Measurements from ENCODE around the gene SFMBT2. TPM values are rescaled to one million over a fixed set of nuclear protein-coding genes. Genes with fewer than 3 reads are reported as not detected.

Gene SFMBT2
- total RNA-seq, 1 donor from 2014 or later = 18.7 TPM

DNA sequence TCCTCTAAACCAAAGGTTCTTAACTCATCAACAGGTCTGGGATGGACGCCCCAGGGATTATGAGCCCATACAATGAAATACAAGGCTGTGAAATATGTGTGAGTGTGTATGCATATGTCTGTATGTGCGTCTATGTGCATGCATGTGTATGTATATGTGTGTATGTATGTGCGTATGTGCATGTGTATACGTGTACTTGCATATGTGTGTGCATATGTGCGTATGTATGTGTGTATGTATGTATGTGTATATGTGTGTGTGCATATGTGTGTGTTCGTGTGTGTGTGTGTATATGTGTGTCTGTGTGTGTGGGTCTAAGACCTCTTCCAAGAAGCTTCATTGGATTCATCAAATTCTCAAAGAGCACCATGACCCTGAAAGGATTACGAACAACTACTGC, 112.3 kb downstream of the SFMBT2 start:
- ATAC-seq (ENCODE audit: low read depth) (no peak), DNase-seq (no peak)
- ChIA-PET CTCF (no interaction called here), POLR2A (no interaction called here)
- TF ChIP-seq, protein P1, sequence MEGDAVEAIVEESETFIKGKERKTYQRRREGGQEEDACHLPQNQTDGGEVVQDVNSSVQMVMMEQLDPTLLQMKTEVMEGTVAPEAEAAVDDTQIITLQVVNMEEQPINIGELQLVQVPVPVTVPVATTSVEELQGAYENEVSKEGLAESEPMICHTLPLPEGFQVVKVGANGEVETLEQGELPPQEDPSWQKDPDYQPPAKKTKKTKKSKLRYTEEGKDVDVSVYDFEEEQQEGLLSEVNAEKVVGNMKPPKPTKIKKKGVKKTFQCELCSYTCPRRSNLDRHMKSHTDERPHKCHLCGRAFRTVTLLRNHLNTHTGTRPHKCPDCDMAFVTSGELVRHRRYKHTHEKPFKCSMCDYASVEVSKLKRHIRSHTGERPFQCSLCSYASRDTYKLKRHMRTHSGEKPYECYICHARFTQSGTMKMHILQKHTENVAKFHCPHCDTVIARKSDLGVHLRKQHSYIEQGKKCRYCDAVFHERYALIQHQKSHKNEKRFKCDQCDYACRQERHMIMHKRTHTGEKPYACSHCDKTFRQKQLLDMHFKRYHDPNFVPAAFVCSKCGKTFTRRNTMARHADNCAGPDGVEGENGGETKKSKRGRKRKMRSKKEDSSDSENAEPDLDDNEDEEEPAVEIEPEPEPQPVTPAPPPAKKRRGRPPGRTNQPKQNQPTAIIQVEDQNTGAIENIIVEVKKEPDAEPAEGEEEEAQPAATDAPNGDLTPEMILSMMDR (IDR thresholded peaks at IDR 0.05) = no peak
- H3K9me3 Mint-ChIP-seq = peaks cover 3% of the 10 kb centered on the region
- no peaks in the 10 kb centered on the region for H3K27me3 Mint-ChIP-seq
- no peaks in the 10 kb centered on the region for H3K36me3 Mint-ChIP-seq (ENCODE audit: low read depth)
- intact Hi-C loops (cut with micrococcal nuclease) = no loop called here
- H3K27ac Mint-ChIP-seq = no peak overlapping the region
- H3K4me3 Mint-ChIP-seq = no peak overlapping the region
- H3K4me1 Mint-ChIP-seq = peaks cover 28% of the 10 kb centered on the region

DNA sequence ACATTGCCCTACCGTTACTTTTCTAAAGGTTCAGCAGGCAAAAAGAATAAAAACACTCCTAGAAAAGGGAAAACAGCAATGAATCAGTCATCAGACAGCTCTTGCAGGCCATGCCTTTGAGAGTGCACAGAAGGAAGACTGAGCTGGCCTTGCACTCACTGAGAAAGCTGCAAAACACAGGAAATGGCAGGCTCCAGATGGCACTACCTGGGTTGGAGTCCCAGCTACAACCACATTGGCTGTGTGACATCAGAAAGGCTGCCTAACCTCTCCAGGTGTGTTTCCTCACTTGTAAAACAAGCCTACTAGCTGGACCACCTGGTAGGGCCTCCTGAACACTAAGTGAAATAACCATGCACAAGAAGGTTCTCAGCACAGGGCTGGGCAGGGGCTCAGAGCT, 113.7 kb downstream of the SFMBT2 start:
- H3K27ac Mint-ChIP-seq = no peak overlapping the region
- H3K36me3 Mint-ChIP-seq (ENCODE audit: low read depth) = no peaks in the 10 kb centered on the region
- no peak overlapping the region for H3K4me3 Mint-ChIP-seq
- ATAC-seq (ENCODE audit: low read depth) (no peak), DNase-seq (no peak)
- no peaks in the 10 kb centered on the region for H3K27me3 Mint-ChIP-seq
- TF ChIP-seq, protein P1 (IDR thresholded peaks at IDR 0.05) = no peak
- H3K9me3 Mint-ChIP-seq = peaks cover 3% of the 10 kb centered on the region
- intact Hi-C loops (cut with micrococcal nuclease) = no loop called here
- H3K4me1 Mint-ChIP-seq = peaks cover 24% of the 10 kb centered on the region
- ChIA-PET CTCF (interaction anchor here (1.2 kb wide), 1 partner anchor 377 kb away, joined by 3 read pairs; no protein-coding TSS in a partner anchor), POLR2A (no interaction called here)

DNA sequence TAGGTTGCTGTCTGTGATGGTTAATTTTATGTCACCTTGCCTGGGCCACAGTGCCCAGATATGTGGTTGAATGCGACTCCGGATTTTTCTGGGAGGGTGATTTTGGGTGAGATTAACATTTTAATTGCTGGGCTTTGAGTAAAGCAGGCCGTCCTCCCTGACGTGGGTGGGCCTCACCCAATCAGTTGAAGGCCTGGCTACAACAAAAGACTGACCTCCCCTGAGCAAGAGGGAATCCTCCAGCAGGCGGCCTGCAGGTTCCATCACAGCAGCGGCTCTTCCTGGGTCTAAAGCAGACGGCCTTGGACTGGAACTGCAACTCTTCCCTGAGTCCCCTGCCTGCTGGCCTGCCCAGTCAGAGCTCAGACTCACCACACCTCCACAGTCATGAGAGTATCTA, 114.2 kb downstream of the SFMBT2 start:
- intact Hi-C loops (cut with micrococcal nuclease) = no loop called here
- H3K4me3 Mint-ChIP-seq = no peak overlapping the region
- POLR2A ChIA-PET = no interaction called here

DNA sequence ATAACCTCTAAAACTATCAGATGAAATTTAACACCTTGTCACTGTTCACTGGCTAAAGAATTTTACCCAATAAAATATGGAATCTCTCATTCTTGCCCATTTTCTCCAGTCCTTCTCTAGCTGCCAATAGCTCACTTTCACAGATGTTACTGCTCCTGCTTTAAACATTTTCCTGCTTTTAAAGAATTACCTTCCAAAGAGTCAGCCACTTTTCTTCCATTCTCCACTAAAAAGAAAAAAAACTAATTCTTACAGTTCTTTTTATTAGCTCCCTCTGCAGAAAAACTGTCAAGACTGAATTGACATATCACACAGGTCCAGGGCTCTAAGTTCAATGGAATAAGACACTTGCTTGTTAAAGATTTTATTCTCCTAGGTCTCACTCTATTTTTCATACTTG, 114.8 kb downstream of the SFMBT2 start:
- ChIA-PET CTCF (no interaction called here), POLR2A (no interaction called here)
- ATAC-seq (ENCODE audit: low read depth) (no peak), DNase-seq (no peak)
- Mint-ChIP-seq H3K27ac (no peak overlapping the region), H3K9me3 (peaks cover 3% of the 10 kb centered on the region), H3K4me3 (no peak overlapping the region), H3K27me3 (no peaks in the 10 kb centered on the region), H3K4me1 (peaks cover 24% of the 10 kb centered on the region), H3K36me3 (ENCODE audit: low read depth) (no peaks in the 10 kb centered on the region)
- TF ChIP-seq, protein P1 (IDR thresholded peaks at IDR 0.05) = no peak
- intact Hi-C loops (cut with micrococcal nuclease) = no loop called here

More for the DNA sequence above, 114.2 kb downstream of the SFMBT2 start:
- Mint-ChIP-seq H3K27ac (no peak overlapping the region), H3K27me3 (no peaks in the 10 kb centered on the region), H3K4me1 (peaks cover 25% of the 10 kb centered on the region), H3K36me3 (ENCODE audit: low read depth) (no peaks in the 10 kb centered on the region), H3K9me3 (peaks cover 3% of the 10 kb centered on the region)
- TF ChIP-seq, protein P1 (IDR thresholded peaks at IDR 0.05) = no peak
- CTCF ChIA-PET = interaction anchor here (1.2 kb wide), 1 partner anchor 376 kb away, joined by 3 read pairs; no protein-coding TSS in a partner anchor
- DNase-seq (no peak), ATAC-seq (ENCODE audit: low read depth) (no peak)

DNA sequence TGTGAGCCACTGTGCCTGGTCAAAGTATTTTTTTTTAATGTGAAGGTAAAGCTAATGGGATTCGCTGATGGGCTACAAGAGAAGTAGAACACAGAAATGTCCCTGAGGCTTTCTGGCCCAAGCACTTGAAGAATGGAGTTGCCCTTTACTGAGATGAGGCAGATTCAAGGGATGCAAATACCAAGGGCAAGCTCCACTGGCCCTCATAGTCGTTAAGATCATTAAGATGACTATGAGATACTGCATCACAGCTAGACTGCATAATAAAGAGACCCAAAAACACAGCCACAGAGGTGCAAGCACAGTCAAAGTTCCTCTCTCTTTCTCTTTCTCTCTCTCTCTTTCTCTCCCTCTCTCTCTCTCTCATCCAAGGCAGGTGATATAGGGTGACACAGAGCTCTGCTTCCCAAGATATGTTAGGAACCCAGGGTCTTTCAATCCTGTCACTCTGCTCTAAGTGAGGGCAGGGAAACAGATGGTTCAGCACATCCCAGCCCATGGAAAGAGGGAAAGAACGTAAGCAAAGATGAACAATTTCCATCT, 117.4 kb downstream of the SFMBT2 start:
- H3K36me3 Mint-ChIP-seq (ENCODE audit: low read depth) = no peaks in the 10 kb centered on the region
- no peak for ATAC-seq (ENCODE audit: low read depth)
- intact Hi-C loops (cut with micrococcal nuclease) = no loop called here
- peaks cover 14% of the 10 kb centered on the region for H3K4me1 Mint-ChIP-seq
- ChIA-PET CTCF (no interaction called here), POLR2A (no interaction called here)
- no peak for DNase-seq
- H3K27ac Mint-ChIP-seq = no peak overlapping the region
- TF ChIP-seq, protein P1 (IDR thresholded peaks at IDR 0.05) = no peak
- no peaks in the 10 kb centered on the region for H3K9me3 Mint-ChIP-seq
- no peaks in the 10 kb centered on the region for H3K27me3 Mint-ChIP-seq
- H3K4me3 Mint-ChIP-seq = no peak overlapping the region

Data from activated B cell treated with CpG ODN at 0.5 μM for 24 hours (primary cell).